NCI-H345 treated with DMSO at 0.1 percent for 48 hours (cell line): Measurements from ENCODE around the gene TEX261.
A peak's percentile ranks its signal among the peaks of the same experiment; 100 is the strongest.
"Not testable (repeated sequence)": the region's sequence is repeated elsewhere in the genome, so short reads cannot be mapped to it uniquely, and the experiment has no call there.

Experiments used
- DNase-seq: peaks from one replicate; lab custom pipeline; 2025; ENCODE audit not compliant: unreplicated experiment; lab: John Stamatoyannopoulos, UW

Gene TEX261

GRCh38 chr2:71000780-71001591, 6.3 kb upstream of the TEX261 start:
- DNase-seq: peak; percentile 51

GRCh38 chr2:70999931-71000330, 5.3 kb upstream of the TEX261 start:
- not testable (repeated sequence) for DNase-seq

GRCh38 chr2:70999362-70999761, 4.7 kb upstream of the TEX261 start:
- DNase-seq: no peak

- DNase-seq: not testable (repeated sequence)
Observed at GRCh38 chr2:70998885-70999284, 4.2 kb upstream of the TEX261 start.

GRCh38 chr2:70995426-70995729, 705 bp upstream of the TEX261 start:
- DNase-seq: peak; percentile 51

- DNase-seq: no peak
Observed at GRCh38 chr2:70994009-70994698, 519 bp downstream of the TEX261 start.

- DNase-seq: no peak
Observed at GRCh38 chr2:70992945-70993853, 1.5 kb downstream of the TEX261 start.

GRCh38 chr2:70991742-70992141, 2.9 kb downstream of the TEX261 start:
- no peak for DNase-seq

- DNase-seq: no peak
Observed at GRCh38 chr2:70991142-70991541, 3.5 kb downstream of the TEX261 start.

GRCh38 chr2:70990216-70990615, 4.5 kb downstream of the TEX261 start:
- no peak for DNase-seq

- DNase-seq: no peak
Observed at GRCh38 chr2:70988726-70989648, 5.7 kb downstream of the TEX261 start.

- no peak for DNase-seq
Observed at GRCh38 chr2:70988151-70988550, 6.5 kb downstream of the TEX261 start.

- DNase-seq: no peak
Observed at GRCh38 chr2:70987386-70987785, 7.3 kb downstream of the TEX261 start.

- no peak for DNase-seq
Observed at GRCh38 chr2:70986499-70987189, 8.0 kb downstream of the TEX261 start.

- DNase-seq: no peak
Observed at GRCh38 chr2:70985956-70986355, 8.7 kb downstream of the TEX261 start.

- no peak for DNase-seq
Observed at GRCh38 chr2:70985283-70985688, 9.4 kb downstream of the TEX261 start.

- no peak for DNase-seq
Observed at GRCh38 chr2:70984576-70985282, 9.9 kb downstream of the TEX261 start.

GRCh38 chr2:70984228-70984575, 10.5 kb downstream of the TEX261 start:
- no peak for DNase-seq

GRCh38 chr2:70983506-70984227, 11.0 kb downstream of the TEX261 start:
- DNase-seq: no peak
